GM20000 (cell line): ENCODE measurements around the gene SETD3.

ENCODE experiments used
- DNase-seq: peaks from one replicate; pipeline ENCODE4 v3.0.0; 2012; ENCODE audit warnings: low spot score
- CTCF ChIP-seq: IDR thresholded peaks from 2 replicates; pipeline ENCODE4 v1.5.1; 2012; ENCODE audit warnings: mild to moderate bottlenecking, control low read depth; ENCODE audit errors: extremely low read depth, missing control alignments

Gene SETD3

GRCh38 chr14:99391671-99392070 is 89.0 kb downstream of the SETD3 start:
- no peak for DNase-seq
- TF ChIP-seq CTCF: no peak

- peak; percentile 49 for TF ChIP-seq CTCF
- DNase-seq: peak; percentile 67
Measured at GRCh38 chr14:99389174-99389826, 91.4 kb downstream of the SETD3 start.

GRCh38 chr14:99388286-99388685 is 92.4 kb downstream of the SETD3 start:
- DNase-seq: no peak
- no peak for TF ChIP-seq CTCF

- no peak for TF ChIP-seq CTCF
- no peak for DNase-seq
Measured at GRCh38 chr14:99387880-99388279, 92.8 kb downstream of the SETD3 start.

GRCh38 chr14:99384450-99385417 is 95.9 kb downstream of the SETD3 start:
- DNase-seq: no peak
- TF ChIP-seq CTCF: no peak

GRCh38 chr14:99383472-99384449 is 96.9 kb downstream of the SETD3 start:
- no peak for DNase-seq
- no peak for TF ChIP-seq CTCF
